ENCODE data around the gene RBM20. TPM values are rescaled to one million over a fixed set of nuclear protein-coding genes. Genes with fewer than 3 reads are reported as not detected.

The RBM20 gene
- total and polyA plus RNA-seq, 10 of the 15 experiments (the other 5 are each of a cell fraction or from before 2014, with no cell fraction given) = 0.04 to 0.26 (median 0.15) TPM

- H3K9ac ChIP-seq (ENCODE audit: control insufficient read depth, insufficient read depth, low read length) = no peak overlapping the region
- no peaks in the 10 kb centered on the region for H3K27me3 ChIP-seq (replicated peaks in 1 of 2; ENCODE audit: control insufficient read depth in 2 of 2, insufficient read depth in 2 of 2, low read length in 1 of 2)
- H4K20me1 ChIP-seq (ENCODE audit: control insufficient read depth, insufficient read depth) = no peaks in the 10 kb centered on the region
- ChIA-PET RAD21 (ENCODE audit: unreplicated experiment) (no interaction called here), SMC1A (ENCODE audit: uncharacterized antibody, unreplicated experiment) (no interaction called here), POLR2A (no interaction called here), CTCF (no interaction called here)
- peak overlapping the region; percentile 31; the same call in 1 of the 2 replicates for H3K27ac ChIP-seq (ENCODE audit: control insufficient read depth, insufficient read depth)
- no peak overlapping the region for H3K4me2 ChIP-seq (ENCODE audit: control insufficient read depth, insufficient read depth)
- ATAC-seq (peak; percentile 58), DNase-seq (ENCODE audit: low read depth, low spot score) (peak; percentile 11), FAIRE-seq (no peak)
- peaks cover 16% of the 10 kb centered on the region for H3K9me3 ChIP-seq (replicated peaks; ENCODE audit: control insufficient read depth, insufficient read depth, low read length)
- intact Hi-C loops (cut with micrococcal nuclease; ENCODE audit: unreplicated experiment) = no loop called here
- H3K79me2 ChIP-seq (ENCODE audit: control insufficient read depth, insufficient read depth, low read length) = no peaks in the 10 kb centered on the region
- H2AFZ ChIP-seq (ENCODE audit: control insufficient read depth, low read depth, low read length) = no peak overlapping the region; the same call in 1 of the 2 replicates
- H3K4me1 ChIP-seq (ENCODE audit: control insufficient read depth, insufficient read depth, low read length) = peaks cover 32% of the 10 kb centered on the region
- TF ChIP-seq NFIC (IDR thresholded peaks at IDR 0.05; ENCODE audit: low read depth, low read length) (peak; percentile 68; the same call in 1 of the 2 replicates), POLR2AphosphoS2 (IDR thresholded peaks at IDR 0.05; ENCODE audit: low read depth, low read length) (no peak), RUNX3 (IDR thresholded peaks at IDR 0.05; ENCODE audit: low read length) (peak; percentile 63), MXI1 (IDR thresholded peaks at IDR 0.05; ENCODE audit: low read depth, low read length) (no peak), CHD2 (IDR thresholded peaks at IDR 0.05; ENCODE audit: borderline replicate concordance, low read depth, low read length) (no peak), JUNB (IDR thresholded peaks at IDR 0.05) (no peak), NFXL1 (IDR thresholded peaks at IDR 0.05; ENCODE audit: borderline replicate concordance) (no peak), NR2C2 (IDR thresholded peaks at IDR 0.05; ENCODE audit: borderline replicate concordance, control insufficient read depth, insufficient read length, low read depth) (no peak), CREB1 (IDR thresholded peaks at IDR 0.05; ENCODE audit: low read depth) (0 out of 2 replicates have a peak, but pooled peaks have one; percentile 45), EGR1 (IDR thresholded peaks at IDR 0.05; ENCODE audit: borderline replicate concordance in 1 of 2, low read depth in 2 of 2, low read length in 2 of 2) (0 out of 3 replicates have a peak, but pooled peaks of 1 of the 2 experiments have one; percentile 31)
- TF ChIP-seq, protein P1, sequence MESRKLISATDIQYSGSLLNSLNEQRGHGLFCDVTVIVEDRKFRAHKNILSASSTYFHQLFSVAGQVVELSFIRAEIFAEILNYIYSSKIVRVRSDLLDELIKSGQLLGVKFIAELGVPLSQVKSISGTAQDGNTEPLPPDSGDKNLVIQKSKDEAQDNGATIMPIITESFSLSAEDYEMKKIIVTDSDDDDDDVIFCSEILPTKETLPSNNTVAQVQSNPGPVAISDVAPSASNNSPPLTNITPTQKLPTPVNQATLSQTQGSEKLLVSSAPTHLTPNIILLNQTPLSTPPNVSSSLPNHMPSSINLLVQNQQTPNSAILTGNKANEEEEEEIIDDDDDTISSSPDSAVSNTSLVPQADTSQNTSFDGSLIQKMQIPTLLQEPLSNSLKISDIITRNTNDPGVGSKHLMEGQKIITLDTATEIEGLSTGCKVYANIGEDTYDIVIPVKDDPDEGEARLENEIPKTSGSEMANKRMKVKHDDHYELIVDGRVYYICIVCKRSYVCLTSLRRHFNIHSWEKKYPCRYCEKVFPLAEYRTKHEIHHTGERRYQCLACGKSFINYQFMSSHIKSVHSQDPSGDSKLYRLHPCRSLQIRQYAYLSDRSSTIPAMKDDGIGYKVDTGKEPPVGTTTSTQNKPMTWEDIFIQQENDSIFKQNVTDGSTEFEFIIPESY (IDR thresholded peaks at IDR 0.05) = no peak
- TF ChIP-seq, protein P2, sequence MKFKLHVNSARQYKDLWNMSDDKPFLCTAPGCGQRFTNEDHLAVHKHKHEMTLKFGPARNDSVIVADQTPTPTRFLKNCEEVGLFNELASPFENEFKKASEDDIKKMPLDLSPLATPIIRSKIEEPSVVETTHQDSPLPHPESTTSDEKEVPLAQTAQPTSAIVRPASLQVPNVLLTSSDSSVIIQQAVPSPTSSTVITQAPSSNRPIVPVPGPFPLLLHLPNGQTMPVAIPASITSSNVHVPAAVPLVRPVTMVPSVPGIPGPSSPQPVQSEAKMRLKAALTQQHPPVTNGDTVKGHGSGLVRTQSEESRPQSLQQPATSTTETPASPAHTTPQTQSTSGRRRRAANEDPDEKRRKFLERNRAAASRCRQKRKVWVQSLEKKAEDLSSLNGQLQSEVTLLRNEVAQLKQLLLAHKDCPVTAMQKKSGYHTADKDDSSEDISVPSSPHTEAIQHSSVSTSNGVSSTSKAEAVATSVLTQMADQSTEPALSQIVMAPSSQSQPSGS (IDR thresholded peaks at IDR 0.05; ENCODE audit: low read length) = peak; percentile 53; the same call in 1 of the 2 replicates
- TF ChIP-seq, protein P3, sequence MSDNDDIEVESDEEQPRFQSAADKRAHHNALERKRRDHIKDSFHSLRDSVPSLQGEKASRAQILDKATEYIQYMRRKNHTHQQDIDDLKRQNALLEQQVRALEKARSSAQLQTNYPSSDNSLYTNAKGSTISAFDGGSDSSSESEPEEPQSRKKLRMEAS (IDR thresholded peaks at IDR 0.05; ENCODE audit: low read depth, low read length) = no peak
- no peak overlapping the region for H3K4me3 ChIP-seq
- no peaks in the 10 kb centered on the region for H3K36me3 ChIP-seq (ENCODE audit: control insufficient read depth in 2 of 2, insufficient read depth in 2 of 2, low read length in 1 of 2)
- WGBS (ENCODE audit: insufficient coverage, insufficient replicate concordance, low lambda C conversion rate, missing lambda C conversion rate) = 51% methylated on average over 6 of the region's 6 CpGs
- in situ Hi-C loops (cut with MboI) = no loop called here
- BruUV-seq (replicated peaks) = no TSS peak
These were observed 107.7 kb downstream of the RBM20 start for GRCh38 chr10:110751850-110752249.

All from GM12878 (cell line).